Rectal smooth muscle tissue (tissue), 1 donor: Measurements from ENCODE around the gene SGMS1.
"Not testable (repeated sequence)": the region's sequence is repeated elsewhere in the genome, so short reads cannot be mapped to it uniquely, and the experiment has no call there.

Experiments
- H3K27ac ChIP-seq: one replicate; pipeline ENCODE4 v1.7.0; 2013; ENCODE audit warnings: low read depth, low read length, inconsistent platforms
- H3K27me3 ChIP-seq: one replicate; pipeline ENCODE4 v1.7.0; 2013; ENCODE audit warnings: low read length; ENCODE audit not compliant: control insufficient read depth, insufficient read depth
- H3K36me3 ChIP-seq: one replicate; pipeline ENCODE4 v1.7.0; 2013; ENCODE audit warnings: low read length; ENCODE audit not compliant: control insufficient read depth, insufficient read depth
- H3K4me1 ChIP-seq: one replicate; pipeline ENCODE4 v1.7.0; 2013; ENCODE audit warnings: low read length; ENCODE audit not compliant: control insufficient read depth, insufficient read depth
- H3K4me3 ChIP-seq: one replicate; pipeline ENCODE4 v1.7.0; 2013; ENCODE audit warnings: low read length
- H3K9ac ChIP-seq: one replicate; pipeline ENCODE4 v1.7.0; 2013; ENCODE audit warnings: low read length

SGMS1 gene

DNA sequence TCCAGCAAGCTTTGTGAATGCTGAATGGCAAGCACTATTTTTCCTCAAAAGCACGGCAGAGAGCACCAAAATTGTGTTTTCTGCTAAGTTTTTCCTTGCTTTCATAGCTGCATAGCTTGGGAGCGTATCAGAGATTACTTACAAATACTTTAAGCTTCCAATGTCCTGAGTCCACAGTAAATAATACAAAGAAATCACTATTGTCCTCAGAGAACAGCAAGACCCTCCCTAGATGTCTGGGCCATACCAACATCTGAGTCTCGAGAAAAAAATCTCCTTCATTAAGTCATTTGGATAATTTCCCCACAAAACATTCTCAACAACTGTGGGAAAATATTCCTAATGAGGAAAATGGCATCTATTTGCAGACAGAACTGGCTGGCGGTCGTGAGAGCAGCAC is 41.7 kb downstream of the SGMS1 start:
- Histone ChIP-seq H3K36me3 (no peaks in the 10 kb centered on the region), H3K9ac (no peak overlapping the region), H3K4me3 (no peak overlapping the region), H3K4me1 (no peaks in the 10 kb centered on the region), H3K27ac (no peak overlapping the region), H3K27me3 (no peaks in the 10 kb centered on the region)

DNA sequence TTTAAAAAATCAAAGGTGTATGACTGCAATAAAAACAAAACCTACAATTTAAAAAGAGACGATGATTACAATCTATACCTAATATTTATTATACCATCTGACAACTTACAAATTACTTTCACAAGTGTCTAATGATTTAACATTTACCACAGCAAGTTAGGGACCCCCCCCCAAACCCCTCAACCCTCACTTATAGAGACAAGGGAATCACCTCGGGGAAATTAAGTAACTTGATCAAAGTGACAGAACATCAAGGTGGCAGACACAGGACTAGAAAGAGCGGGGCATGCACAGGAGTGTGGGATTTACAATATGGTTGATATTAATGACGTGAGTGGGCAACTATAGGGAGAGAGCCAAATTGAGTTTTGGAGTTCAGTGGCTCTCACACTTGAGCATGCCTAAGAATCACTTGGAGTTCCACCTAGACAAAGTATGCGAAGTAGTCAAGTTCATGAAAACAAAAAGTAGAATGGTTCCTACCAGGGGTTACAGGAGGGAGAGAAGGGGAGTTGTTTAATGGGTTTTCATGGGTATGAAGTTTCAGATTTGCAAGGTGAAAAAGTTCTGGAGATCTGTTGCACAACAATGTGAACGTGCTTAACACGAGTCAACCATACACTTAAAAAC is 43.4 kb downstream of the SGMS1 start:
- H3K9ac ChIP-seq = no peak overlapping the region
- no peak overlapping the region for H3K27ac ChIP-seq
- no peak overlapping the region for H3K4me3 ChIP-seq
- no peaks in the 10 kb centered on the region for H3K36me3 ChIP-seq
- peaks cover 2% of the 10 kb centered on the region for H3K4me1 ChIP-seq
- no peaks in the 10 kb centered on the region for H3K27me3 ChIP-seq

DNA sequence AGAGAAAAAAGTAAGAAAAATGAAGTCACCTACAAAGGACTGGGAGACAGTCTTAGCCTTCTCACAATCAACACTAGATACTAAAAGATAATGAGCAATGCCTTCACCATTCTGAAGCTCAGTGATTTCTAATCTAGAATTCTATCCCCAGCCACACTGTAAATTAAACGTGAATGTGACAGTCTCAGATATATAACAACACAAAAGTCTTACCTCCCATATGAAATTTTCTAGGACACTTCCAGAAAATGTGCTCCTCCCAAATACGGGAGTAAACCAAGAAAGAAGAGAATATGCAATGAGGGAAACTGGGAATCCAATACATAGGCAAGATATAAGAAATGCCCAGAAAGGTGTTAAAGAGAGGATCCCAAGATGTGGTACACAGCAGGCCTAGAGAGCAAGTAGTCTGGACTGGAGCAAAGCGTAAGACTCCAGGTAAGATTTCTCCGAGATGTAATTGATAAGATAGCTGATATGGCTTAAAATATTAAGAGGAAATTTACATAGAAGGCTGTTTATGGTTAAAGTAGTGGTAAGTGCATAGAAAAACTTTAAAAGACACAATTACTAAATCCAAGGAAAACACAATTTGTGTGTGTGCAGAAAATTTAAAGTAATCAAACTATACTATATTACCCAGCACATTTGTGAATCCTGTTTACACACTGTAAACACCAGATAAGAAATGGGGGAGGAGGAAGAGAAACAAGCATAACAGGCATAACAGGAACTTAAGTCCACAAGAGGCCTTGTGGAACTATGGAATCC is 44.1 kb downstream of the SGMS1 start:
- no peaks in the 10 kb centered on the region for H3K36me3 ChIP-seq
- H3K9ac ChIP-seq = no peak overlapping the region
- no peaks in the 10 kb centered on the region for H3K27me3 ChIP-seq
- H3K4me1 ChIP-seq = peaks cover 2% of the 10 kb centered on the region
- H3K4me3 ChIP-seq = no peak overlapping the region
- H3K27ac ChIP-seq = no peak overlapping the region

DNA sequence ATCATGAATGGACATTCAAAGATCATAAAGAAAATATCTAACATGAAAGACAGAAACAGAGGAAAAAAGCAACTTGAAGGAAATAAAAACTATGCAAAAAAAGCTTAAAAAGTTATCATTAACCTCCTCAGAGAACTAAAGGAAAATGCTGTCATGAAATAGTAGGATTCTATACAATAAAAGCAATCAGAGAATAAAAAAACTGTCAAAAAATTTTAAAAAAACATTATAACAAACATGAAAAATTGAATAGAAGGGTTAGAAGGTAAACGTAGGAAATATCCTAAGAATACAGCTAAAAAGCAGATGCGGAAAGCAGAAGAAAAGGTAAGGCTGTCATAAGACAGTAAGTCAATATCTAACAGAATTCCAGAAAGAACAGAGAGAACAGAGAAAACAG is 44.8 kb downstream of the SGMS1 start:
- no peak overlapping the region for H3K27ac ChIP-seq
- H3K9ac ChIP-seq = no peak overlapping the region
- peaks cover 2% of the 10 kb centered on the region for H3K4me1 ChIP-seq
- H3K4me3 ChIP-seq = no peak overlapping the region
- H3K27me3 ChIP-seq = no peaks in the 10 kb centered on the region
- H3K36me3 ChIP-seq = no peaks in the 10 kb centered on the region

DNA sequence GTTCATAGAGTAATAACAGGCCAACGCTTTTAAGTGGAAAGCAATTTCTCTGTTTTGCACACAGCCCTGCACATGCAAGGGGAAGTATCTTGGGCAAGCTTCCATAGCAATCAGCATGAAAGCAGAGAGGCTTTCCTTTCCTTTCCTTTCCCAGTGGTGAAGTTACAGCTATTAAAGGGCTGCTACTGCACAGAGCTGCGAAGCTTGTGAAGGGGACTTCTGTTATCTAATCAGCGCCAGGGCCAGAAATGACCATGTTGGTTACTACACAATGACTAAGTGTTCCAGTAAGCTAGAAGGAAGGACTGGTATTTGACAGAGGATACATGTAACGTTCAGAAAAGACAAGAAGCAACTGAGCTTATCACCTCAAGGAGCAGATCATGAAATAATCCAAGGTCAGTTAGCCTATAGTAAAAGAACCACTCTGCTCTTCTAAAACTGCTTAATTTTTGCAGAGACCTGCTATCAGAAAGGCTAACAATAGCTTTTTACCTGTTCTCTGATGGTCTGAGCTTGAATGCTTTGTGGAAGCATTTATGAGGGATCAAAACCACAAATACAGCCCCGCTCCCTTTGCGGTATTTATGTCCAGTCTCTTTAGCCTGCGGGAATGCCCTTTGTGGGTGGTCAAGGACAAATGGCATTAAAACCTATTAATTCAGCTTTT is 45.9 kb downstream of the SGMS1 start:
- Histone ChIP-seq H3K4me1 (peaks cover 2% of the 10 kb centered on the region), H3K9ac (no peak overlapping the region), H3K36me3 (no peaks in the 10 kb centered on the region), H3K4me3 (no peak overlapping the region), H3K27ac (no peak overlapping the region), H3K27me3 (no peaks in the 10 kb centered on the region)

DNA sequence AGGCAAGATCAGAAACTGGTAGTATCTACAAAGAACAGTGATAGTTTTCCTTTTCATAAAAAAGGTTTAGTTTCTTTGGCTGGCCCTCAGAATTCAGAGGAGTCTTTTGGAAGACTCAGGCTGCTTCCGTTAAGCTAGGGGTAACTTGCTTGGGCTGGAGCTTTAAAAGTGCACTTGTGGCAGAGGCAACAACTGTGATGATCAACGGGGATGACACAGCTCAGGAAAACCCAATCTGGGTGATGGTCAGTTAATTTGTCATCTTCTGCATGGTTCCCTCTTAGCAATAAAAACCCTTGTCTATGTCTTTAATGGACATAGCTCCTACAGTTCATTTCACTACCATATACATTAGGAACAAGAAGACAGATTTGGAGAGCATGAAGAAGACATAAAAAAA is 46.7 kb downstream of the SGMS1 start:
- Histone ChIP-seq H3K4me1 (peaks cover 2% of the 10 kb centered on the region), H3K27ac (no peak overlapping the region), H3K9ac (no peak overlapping the region)

DNA sequence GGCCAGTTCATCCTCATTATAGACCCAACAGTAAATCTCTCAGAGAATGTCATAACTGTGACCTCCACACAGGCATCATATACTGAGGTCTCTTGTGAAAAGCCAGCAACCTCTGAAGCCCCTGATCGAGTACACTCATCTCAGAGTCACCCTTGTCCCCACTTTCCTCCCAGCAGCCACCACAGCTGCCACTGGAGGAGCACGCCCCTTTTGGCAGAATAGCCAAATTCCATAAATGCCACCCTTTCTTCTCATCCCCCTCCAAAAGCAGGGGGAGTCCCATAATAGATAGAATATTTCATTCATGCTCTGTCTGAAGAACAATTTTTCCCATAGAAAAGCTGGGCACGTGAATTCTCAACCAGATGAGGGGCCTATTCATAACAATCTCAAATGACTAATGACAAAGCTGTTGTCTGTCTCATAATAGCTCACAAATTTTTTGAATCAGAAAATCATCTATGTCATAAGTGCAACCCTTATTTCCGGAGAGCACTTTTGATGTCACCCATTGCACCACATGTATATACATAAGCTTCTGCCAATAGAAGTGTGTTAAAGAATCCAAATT is 47.4 kb downstream of the SGMS1 start:
- H3K27me3 ChIP-seq = no peaks in the 10 kb centered on the region
- no peak overlapping the region for H3K9ac ChIP-seq
- peaks cover 2% of the 10 kb centered on the region for H3K4me1 ChIP-seq
- H3K4me3 ChIP-seq = no peak overlapping the region
- H3K36me3 ChIP-seq = no peaks in the 10 kb centered on the region
- no peak overlapping the region for H3K27ac ChIP-seq

More for the DNA sequence above, 46.7 kb downstream of the SGMS1 start:
- Histone ChIP-seq H3K27me3 (no peaks in the 10 kb centered on the region), H3K4me3 (no peak overlapping the region), H3K36me3 (no peaks in the 10 kb centered on the region)

DNA sequence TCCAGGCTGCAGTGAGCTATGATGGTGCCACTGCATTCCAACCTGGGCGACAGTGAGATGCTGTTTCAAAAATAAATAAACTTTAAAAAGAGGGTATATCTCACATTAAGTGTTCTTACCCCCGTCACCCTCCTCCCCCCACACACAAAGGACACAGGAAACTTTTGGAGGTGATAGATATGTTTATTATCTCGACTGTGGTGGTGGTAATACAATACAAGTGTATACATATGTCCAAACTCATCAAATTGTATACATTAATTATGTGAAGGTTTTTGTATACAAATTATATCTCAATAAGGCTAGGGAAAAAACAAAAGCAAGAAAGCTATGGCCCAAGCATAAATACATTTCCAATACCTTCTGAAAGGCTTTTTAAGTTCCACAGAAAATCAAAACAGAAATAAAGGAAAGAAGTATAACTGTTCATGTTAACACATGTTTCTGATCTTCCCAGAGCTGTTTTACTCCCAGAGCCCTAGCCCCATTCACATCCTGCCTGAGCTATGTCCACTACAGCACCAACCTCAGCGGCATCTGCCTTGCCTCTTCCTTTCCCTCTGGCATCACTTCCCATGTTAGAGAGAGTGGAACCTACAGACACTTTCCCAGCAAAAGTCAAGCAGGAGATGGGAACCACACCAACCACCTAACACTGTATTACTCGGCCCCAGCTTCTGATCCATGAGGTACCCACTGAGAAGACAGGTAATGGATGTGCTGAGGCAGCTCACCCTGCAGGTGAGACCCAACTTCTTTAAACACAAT is 48.1 kb downstream of the SGMS1 start:
- H3K27ac ChIP-seq = no peak overlapping the region
- no peaks in the 10 kb centered on the region for H3K27me3 ChIP-seq
- no peaks in the 10 kb centered on the region for H3K36me3 ChIP-seq
- H3K9ac ChIP-seq = no peak overlapping the region
- peaks cover 2% of the 10 kb centered on the region for H3K4me1 ChIP-seq
- no peak overlapping the region for H3K4me3 ChIP-seq

DNA sequence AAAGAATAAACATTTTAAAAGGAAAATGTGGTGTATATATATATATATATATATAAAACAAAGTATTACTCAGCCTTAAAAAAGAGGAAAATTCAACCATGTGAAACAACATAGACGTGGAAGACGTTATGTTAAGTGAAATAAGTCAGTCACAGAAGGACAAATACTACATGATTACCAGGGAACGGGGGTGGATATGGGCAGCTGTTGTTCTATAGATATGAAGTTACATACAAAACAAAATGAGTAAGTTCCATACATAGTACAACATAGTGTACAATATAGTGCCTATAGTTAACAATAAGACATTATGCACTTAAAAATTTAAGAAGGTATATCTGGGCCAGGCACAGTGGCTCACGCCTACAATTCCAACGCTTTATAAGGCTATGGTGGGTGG is 48.8 kb downstream of the SGMS1 start:
- no peak overlapping the region for H3K27ac ChIP-seq
- no peaks in the 10 kb centered on the region for H3K36me3 ChIP-seq
- H3K4me1 ChIP-seq = peaks cover 2% of the 10 kb centered on the region
- H3K4me3 ChIP-seq = no peak overlapping the region
- H3K27me3 ChIP-seq = no peaks in the 10 kb centered on the region
- H3K9ac ChIP-seq = no peak overlapping the region

DNA sequence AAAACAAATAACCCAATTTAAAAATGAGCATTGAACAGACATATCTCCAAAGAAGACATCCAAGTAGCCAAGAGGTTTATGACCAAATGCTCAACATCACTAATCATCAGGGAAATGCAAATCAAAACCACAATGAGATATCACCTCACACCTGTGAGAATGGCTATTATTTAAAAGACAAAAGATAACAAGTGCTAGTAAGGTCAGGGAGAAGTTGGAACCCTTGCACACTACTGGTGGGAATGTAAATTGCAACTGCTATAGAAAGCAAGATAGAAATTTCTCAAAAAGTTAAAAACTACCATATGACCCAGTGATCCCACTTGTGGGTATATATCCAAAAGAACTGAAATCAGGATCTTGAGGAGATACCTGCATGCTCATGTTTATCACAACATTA is 49.5 kb downstream of the SGMS1 start:
- Histone ChIP-seq H3K36me3 (no peaks in the 10 kb centered on the region), H3K27me3 (no peaks in the 10 kb centered on the region), H3K9ac (no peak overlapping the region), H3K4me1 (peaks cover 2% of the 10 kb centered on the region), H3K27ac (no peak overlapping the region), H3K4me3 (no peak overlapping the region)

DNA sequence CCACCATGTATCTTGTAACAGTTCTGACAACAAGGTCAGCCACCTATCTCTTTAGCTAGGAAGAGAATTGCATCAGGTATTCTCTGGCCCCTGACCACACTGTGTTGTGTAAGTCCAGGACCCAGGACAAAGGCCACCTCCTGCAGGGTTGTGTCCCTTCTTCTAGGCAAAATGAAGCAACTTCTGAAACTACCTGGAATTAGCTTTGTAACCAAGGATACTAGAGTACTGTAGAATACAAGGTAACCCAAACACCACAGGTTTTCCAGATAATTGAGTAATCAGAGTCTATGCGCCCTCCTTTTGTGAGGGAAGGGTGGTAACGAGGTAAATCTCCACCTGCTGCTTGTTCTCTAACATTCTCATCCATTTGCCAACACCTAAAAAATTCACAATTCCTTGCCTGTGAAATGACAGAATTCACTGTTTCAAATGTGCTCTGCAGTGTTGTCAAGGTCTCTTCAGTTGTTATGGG is 51.7 kb downstream of the SGMS1 start:
- H3K27ac ChIP-seq = no peak overlapping the region
- H3K27me3 ChIP-seq = no peaks in the 10 kb centered on the region
- H3K4me1 ChIP-seq = peaks cover 2% of the 10 kb centered on the region

DNA sequence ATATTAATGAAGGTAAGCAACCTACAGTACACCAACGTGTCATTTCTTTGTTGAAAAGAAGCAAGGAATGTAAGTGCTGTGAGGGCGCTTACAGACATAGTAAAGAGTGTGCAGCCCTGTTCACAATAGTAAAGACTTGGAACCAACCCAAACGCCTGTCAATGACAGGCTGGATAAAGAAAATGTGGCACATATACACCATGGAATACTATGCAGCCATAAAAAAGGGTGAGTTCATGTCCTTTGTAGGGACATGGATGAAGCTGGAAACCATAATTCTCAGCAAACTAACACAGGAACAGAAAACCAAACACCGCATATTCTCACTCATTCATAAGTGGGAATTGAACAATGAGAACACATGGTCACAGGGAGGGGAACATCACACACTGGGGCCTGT is 55.0 kb downstream of the SGMS1 start:
- H3K36me3 ChIP-seq, H3K4me1 ChIP-seq, H3K27ac ChIP-seq, H3K4me3 ChIP-seq, H3K27me3 ChIP-seq, H3K9ac ChIP-seq: not testable (repeated sequence)

More for the DNA sequence above, 51.7 kb downstream of the SGMS1 start:
- no peak overlapping the region for H3K9ac ChIP-seq
- H3K36me3 ChIP-seq = no peaks in the 10 kb centered on the region
- H3K4me3 ChIP-seq = no peak overlapping the region
